Loucy (cell line): ENCODE data around the gene GALNT10.

Experiments
- EZH2phosphoT487 ChIP-seq: fragments of 200-600 bp; IDR thresholded peaks from 2 replicates; pipeline ENCODE4 v1.6.1; 2018; ENCODE audit warnings: antibody characterized with exemption, mild to moderate bottlenecking, moderate library complexity, borderline replicate concordance
- TF ChIP-seq, protein P1 (sequence below): fragments of 200-600 bp; sonication (generic); conservative IDR thresholded peaks from 2 replicates; pipeline ENCODE4 v1.5.1; 2014; ENCODE audit warnings: mild to moderate bottlenecking, antibody characterized with exemption, low read length

GRCh38 chr5:154276261-154276972, 85.9 kb downstream of the GALNT10 start:
- no peak for TF ChIP-seq EZH2phosphoT487
- TF ChIP-seq, protein P1, sequence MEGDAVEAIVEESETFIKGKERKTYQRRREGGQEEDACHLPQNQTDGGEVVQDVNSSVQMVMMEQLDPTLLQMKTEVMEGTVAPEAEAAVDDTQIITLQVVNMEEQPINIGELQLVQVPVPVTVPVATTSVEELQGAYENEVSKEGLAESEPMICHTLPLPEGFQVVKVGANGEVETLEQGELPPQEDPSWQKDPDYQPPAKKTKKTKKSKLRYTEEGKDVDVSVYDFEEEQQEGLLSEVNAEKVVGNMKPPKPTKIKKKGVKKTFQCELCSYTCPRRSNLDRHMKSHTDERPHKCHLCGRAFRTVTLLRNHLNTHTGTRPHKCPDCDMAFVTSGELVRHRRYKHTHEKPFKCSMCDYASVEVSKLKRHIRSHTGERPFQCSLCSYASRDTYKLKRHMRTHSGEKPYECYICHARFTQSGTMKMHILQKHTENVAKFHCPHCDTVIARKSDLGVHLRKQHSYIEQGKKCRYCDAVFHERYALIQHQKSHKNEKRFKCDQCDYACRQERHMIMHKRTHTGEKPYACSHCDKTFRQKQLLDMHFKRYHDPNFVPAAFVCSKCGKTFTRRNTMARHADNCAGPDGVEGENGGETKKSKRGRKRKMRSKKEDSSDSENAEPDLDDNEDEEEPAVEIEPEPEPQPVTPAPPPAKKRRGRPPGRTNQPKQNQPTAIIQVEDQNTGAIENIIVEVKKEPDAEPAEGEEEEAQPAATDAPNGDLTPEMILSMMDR, result no peak
